Transverse colon (tissue), 4 donors: ENCODE measurements around the gene DAND5. TPM values are rescaled to one million over a fixed set of nuclear protein-coding genes. Genes with fewer than 3 reads are reported as not detected.

ENCODE experiments used
- DNase-seq: peaks from one replicate; pipeline ENCODE4 v3.0.0-alpha.2; 2019
- H3K27ac ChIP-seq, 4 donors: fragments of 200-600 bp; sonication (generic); 2 replicates each; pipeline ENCODE4 v1.5.1; 2016 to 2018; ENCODE audit warnings: inconsistent platforms in 4 of 4
- H3K27me3 ChIP-seq: fragments of 200-600 bp; sonication (generic); 2 replicates; pipeline ENCODE4 v1.5.1; 2017; ENCODE audit warnings: inconsistent platforms
- H3K36me3 ChIP-seq, 4 donors: fragments of 200-600 bp; sonication (generic); 2 replicates each; pipeline ENCODE4 v1.5.1; 2017 to 2019; ENCODE audit warnings: inconsistent platforms in 4 of 4
- H3K4me1 ChIP-seq, 4 donors: fragments of 200-600 bp; sonication (generic); 2 replicates each; pipeline ENCODE4 v1.5.1; 2017 to 2020; ENCODE audit warnings: inconsistent platforms in 4 of 4
- H3K4me3 ChIP-seq, 4 donors: fragments of 200-600 bp; sonication (generic); 1 replicate in 1 of 4; 2 replicates in 3 of 4; pipeline versions ENCODE4 v1.5.1 to v1.6.1; 2017 to 2019; ENCODE audit warnings: inconsistent platforms in 4 of 4
- H3K9me3 ChIP-seq, 2 donors: fragments of 200-600 bp; sonication (generic); 2 replicates each; pipeline ENCODE4 v1.5.1; 2017 to 2019; ENCODE audit warnings: inconsistent platforms in 2 of 2
- EP300 ChIP-seq: sonication (generic); formaldehyde crosslinking; IDR thresholded peaks from one replicate; pipeline ENCODE4 v1.6.1; 2017; ENCODE audit warnings: antibody characterized with exemption, low read depth
- POLR2A ChIP-seq: fragments of 450-650 bp; IDR thresholded peaks from one replicate; pipeline ENCODE4 v1.6.1; 2016; ENCODE audit warnings: antibody characterized with exemption, mild to moderate bottlenecking, moderate library complexity
- POLR2AphosphoS5 ChIP-seq, 3 donors: sonication (generic); formaldehyde crosslinking; IDR thresholded peaks; one replicate each; pipeline ENCODE4 v1.6.1; 2016; ENCODE audit warnings: antibody characterized with exemption in 3 of 3
- WGBS, 2 donors: methylation state at CpG; one replicate each; pipeline ENCODE4 v1.1.5; 2018; ENCODE audit warnings: low coverage in 1 of 2; 5-methylcytosine and 5-hydroxymethylcytosine counted together
- in situ Hi-C, 4 donors: fragments of 200-750 bp; cut with MboI; loops; one replicate each; pipeline versions ENCODE4 v1.15.0 to v1.15.1; 2017; ENCODE audit warnings: low sequenced_read_pairs in 3 of 4, low pct_ligation_motif_present in 1 of 4, low pct_unique_long_range_greater_than_20kb in 1 of 4
- intact Hi-C: fragments of 100-400 bp; cut with DNase I; formaldehyde crosslinking; loops from one replicate; pipeline ENCODE4 v1.15.1; 2023; ENCODE audit warnings: low total_unique reads
- total RNA-seq, 4 donors: library from RNA; depleted of rRNA; stranded (reverse); fragments of >200 nt; gene quantifications; one replicate each; pipeline ENCODE4 v1.1.0, GENCODE V29; 2016
- TF ChIP-seq, protein P1 (sequence below), 5 experiments: fragments of 200-600 bp in 3 of 5; fragments of 450-650 bp in 2 of 5; sonication (generic) in 3 of 5; IDR thresholded peaks; 1 replicate in 2 of 5; 2 replicates in 3 of 5; pipeline ENCODE4 v1.5.1; 2016 to 2017; ENCODE audit warnings: antibody characterized with exemption in 5 of 5, inconsistent platforms in 3 of 5, mild to moderate bottlenecking in 2 of 5, moderate library complexity in 1 of 5

DAND5 gene
- total RNA-seq, 4 donors from 2014 or later = 0.27 to 0.32 TPM; not detected in 2

DNA sequence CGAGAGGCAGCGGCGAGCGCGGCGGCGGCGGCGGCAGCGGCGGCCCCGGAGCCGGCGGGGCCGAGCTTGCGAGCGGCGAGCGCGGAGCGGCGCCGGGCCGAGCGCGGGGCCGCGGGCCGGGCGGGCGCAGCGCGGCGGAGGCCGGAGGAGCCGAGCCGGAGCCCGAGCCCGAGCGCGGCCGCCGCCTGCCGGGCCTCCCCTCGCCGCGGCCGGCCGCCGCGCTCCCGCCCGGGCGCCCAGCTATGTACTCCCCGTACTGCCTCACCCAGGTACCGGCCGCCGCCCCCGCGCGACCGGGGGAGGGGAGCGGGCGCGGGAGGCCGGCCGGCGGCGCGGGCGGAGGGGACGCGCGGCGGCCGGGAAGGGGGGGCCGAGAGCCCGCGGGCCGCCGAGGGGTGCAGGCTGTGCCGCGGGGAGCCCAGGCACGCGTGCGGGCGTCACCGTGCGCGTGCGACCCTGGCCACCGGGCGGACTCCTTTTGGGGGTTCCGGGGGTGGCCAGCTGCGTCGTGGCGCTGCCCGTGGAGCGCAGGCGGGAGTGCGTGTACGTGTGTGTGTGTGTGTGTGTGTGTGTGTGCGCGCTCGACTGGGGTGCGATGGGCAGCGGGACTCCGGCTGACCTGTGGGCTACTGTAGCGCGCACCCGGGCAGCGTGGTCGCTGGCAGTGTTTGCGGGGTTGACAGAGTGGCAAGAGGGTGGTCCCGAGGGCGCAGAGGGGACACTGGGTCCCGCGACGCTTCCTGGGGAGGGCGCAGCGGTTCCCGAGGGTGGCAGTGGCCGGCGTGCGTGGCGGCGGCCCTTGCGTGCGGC, 26.4 kb downstream of the DAND5 start:
- in situ Hi-C loops (loop anchor here in 1 of 4 donors (25.0 kb wide), 1 partner anchor 92 kb away; no protein-coding TSS in a partner anchor), intact Hi-C loops (loop anchor here (5.0 kb wide), 1 partner anchor 36 kb away; no protein-coding TSS in a partner anchor)
- Histone ChIP-seq H3K36me3 (no peaks in the 10 kb centered on the region), H3K9me3 (no peaks in the 10 kb centered on the region), H3K4me1 (peaks cover 0 to 28% (median 15%) of the 10 kb centered on the region in 4 donors), H3K27ac (peak overlapping the region; percentile 87 to 91 (median 89)), H3K27me3 (no peaks in the 10 kb centered on the region), H3K4me3 (peak overlapping the region; percentile 59 to 75 (median 65))
- no peak for DNase-seq
- TF ChIP-seq POLR2AphosphoS5 (IDR thresholded peaks at IDR 0.05) = no peak
- 5% methylated on average over 23 of the region's 129 CpGs; no CpG with 5 or more reads in 1 of the 2 donors for WGBS, 2 donors

DNA sequence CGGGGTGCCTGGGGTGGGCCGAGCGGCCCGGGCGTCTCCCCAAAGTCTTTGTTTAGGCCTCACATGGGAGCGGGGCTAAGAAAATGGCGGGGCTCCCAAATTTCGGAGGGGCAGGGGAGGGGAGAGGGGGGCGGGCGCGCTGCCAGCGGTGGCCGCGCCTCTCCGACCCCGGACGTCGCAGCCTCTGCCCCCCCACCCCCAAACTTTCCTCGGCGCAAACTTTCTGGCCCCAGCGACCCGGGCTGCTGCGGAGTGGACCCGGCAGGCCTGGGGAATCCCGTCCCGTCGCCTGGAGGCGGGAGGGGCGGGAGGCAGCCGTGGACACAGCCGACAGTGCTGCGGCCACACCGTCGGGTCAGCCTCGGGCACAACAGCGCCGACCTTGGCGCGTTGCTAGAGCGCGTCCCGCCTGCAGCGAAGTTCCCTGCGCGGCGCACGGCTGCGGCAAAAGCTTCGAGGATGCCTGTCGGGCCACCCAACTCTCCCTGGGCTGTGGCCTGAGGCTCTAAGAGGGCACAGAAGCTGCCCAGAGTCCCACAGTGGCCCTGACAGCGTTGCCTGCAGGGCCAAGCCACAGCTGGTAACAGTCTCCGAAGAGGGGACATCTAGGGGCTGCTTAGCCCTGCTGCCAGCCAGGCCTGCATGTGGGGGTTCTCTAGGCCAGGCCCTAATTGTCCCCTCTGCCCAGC, 27.2 kb downstream of the DAND5 start:
- Histone ChIP-seq H3K4me1 (peaks cover 0 to 32% (median 16%) of the 10 kb centered on the region in 4 donors), H3K9me3 (no peaks in the 10 kb centered on the region), H3K36me3 (no peaks in the 10 kb centered on the region), H3K27me3 (no peaks in the 10 kb centered on the region), H3K27ac (peak overlapping the region; percentile 87 to 91 (median 89)), H3K4me3 (peak overlapping the region; percentile 59 to 75 (median 65))
- intact Hi-C loops (loop anchor here (5.0 kb wide), 1 partner anchor 36 kb away; no protein-coding TSS in a partner anchor), in situ Hi-C loops (loop anchor here in 1 of 4 donors (25.0 kb wide), 1 partner anchor 91 kb away; no protein-coding TSS in a partner anchor)
- DNase-seq = no peak
- TF ChIP-seq POLR2AphosphoS5 (IDR thresholded peaks at IDR 0.05) (peak in 1 of 3 donors; percentile 50), POLR2A (no peak)
- 23% methylated on average over 32 of the region's 52 CpGs; no CpG with 5 or more reads in 1 of the 2 donors for WGBS, 2 donors

DNA sequence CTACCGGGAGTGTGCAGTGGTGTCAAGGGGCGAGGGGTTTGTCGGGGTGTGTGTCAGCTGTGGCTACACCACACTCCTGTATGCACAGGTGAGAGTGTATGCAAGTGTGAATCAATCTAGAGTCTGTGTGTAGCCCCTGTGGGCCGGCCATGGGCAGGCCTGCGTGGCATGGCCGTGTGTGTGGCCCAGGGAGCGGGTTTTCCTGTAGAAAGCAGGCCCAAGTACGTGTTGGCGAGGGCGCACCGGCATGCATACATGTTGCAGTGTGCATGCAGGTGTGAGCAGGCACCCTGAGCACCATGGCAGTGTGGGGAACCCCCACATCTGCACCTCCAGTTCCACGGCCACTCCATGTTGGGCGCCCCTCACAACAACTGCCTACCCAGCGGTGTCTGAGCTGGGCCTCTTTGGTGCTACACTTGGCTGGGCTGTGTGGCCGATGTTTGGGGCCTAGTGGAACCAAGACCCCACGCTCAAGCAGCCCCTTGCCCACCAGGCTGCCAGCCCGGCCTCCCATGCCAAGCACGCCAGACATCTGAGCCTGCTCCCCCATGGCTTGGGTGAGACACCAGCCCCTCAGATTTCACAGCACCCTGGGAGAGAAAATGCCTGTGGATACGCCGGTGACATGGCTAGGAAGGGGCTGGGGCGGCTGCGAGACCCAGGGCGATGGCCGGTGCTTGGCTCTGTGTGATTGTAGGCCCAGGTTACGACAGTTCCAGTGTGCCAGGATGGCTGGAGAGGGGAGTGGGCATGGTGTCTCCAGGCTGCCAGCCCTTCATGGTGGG, 28.0 kb downstream of the DAND5 start:
- Histone ChIP-seq H3K27ac (peak overlapping the region; percentile 87 to 91 (median 89)), H3K9me3 (no peaks in the 10 kb centered on the region), H3K36me3 (no peaks in the 10 kb centered on the region), H3K27me3 (no peaks in the 10 kb centered on the region), H3K4me3 (peak overlapping the region in 2 of 4 donors; percentile 68 to 75), H3K4me1 (peaks cover 0 to 32% (median 17%) of the 10 kb centered on the region in 4 donors)
- in situ Hi-C loops = loop anchor here in 1 of 4 donors (25.0 kb wide), 1 partner anchor 90 kb away; no protein-coding TSS in a partner anchor
- no peak for DNase-seq
- WGBS, 2 donors = 85% methylated on average over 15 of the region's 25 CpGs; no CpG with 5 or more reads in 1 of the 2 donors
- intact Hi-C loops = loop anchor here (5.0 kb wide), 1 partner anchor 35 kb away; no protein-coding TSS in a partner anchor
- TF ChIP-seq EP300 (no peak), POLR2A (no peak), POLR2AphosphoS5 (IDR thresholded peaks at IDR 0.05) (no peak)
- TF ChIP-seq, protein P1, sequence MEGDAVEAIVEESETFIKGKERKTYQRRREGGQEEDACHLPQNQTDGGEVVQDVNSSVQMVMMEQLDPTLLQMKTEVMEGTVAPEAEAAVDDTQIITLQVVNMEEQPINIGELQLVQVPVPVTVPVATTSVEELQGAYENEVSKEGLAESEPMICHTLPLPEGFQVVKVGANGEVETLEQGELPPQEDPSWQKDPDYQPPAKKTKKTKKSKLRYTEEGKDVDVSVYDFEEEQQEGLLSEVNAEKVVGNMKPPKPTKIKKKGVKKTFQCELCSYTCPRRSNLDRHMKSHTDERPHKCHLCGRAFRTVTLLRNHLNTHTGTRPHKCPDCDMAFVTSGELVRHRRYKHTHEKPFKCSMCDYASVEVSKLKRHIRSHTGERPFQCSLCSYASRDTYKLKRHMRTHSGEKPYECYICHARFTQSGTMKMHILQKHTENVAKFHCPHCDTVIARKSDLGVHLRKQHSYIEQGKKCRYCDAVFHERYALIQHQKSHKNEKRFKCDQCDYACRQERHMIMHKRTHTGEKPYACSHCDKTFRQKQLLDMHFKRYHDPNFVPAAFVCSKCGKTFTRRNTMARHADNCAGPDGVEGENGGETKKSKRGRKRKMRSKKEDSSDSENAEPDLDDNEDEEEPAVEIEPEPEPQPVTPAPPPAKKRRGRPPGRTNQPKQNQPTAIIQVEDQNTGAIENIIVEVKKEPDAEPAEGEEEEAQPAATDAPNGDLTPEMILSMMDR (IDR thresholded peaks at IDR 0.05) = no peak

DNA sequence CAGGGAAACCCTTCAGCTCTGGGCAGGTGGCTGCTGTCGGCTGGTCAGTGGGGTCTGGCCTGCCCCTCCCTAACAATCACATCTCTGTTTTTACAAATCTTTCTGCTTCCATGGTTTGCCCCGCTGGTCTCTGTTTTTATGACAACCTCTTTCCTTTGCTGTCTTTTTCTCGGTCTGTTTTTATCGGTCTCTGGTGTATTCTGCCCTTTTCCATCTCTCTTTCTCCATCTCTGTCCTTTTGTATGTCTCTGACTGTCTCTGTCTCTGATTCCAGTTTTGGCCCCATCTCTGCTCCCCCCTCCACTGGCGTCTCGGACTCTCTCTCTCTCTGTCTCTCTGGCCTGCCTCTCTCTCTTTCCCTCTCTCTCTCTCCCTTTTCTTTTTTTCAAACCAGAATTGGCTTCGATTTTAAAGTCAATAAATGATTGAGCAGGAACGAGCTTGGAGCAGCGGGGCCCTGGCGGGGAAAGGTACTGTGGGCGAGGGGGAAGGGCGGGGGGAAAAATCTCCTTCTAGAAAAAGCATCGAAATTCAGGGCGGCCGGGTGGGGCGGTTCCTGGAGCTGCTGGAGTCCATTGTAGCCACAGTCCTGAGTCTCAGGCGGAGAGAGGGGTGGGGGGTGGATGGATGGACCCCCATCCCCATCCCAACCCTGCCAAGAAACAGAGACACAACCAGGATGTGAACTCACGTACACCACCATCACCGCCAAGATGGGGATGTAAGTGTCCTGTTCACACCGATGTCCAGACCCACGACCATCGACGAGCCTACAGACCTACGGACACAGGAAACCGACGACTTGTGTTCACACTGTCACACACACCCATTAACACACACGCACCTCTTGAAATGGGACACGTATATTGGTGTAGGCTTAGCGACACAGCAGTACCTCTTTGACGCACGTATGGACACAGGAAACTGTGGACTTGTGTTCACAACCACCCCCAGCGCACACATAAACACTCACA, 28.9 kb downstream of the DAND5 start:
- no peak for TF ChIP-seq POLR2A
- Histone ChIP-seq H3K9me3 (no peaks in the 10 kb centered on the region), H3K36me3 (no peaks in the 10 kb centered on the region), H3K27ac (peak overlapping the region; percentile 87 to 91 (median 89)), H3K4me1 (peaks cover 0 to 39% (median 21%) of the 10 kb centered on the region in 4 donors), H3K27me3 (no peaks in the 10 kb centered on the region), H3K4me3 (no peak overlapping the region)
- WGBS, 2 donors = 66 to 83% methylated on average over 8 to 32 of the region's 32 CpGs
- no peak for DNase-seq
- in situ Hi-C loops (loop anchor here in 1 of 4 donors (25.0 kb wide), 1 partner anchor 89 kb away; no protein-coding TSS in a partner anchor), intact Hi-C loops (loop anchor here (5.0 kb wide), 1 partner anchor 34 kb away; no protein-coding TSS in a partner anchor)
